Measurements from ENCODE around the gene EID2. TPM values are rescaled to one million over a fixed set of nuclear protein-coding genes. Genes with fewer than 3 reads are reported as not detected.

The EID2 gene
- total RNA-seq, 1 donor from 2014 or later: 20.2 TPM

GRCh38 chr19:39518458-39518857, 21.5 kb downstream of the EID2 start:
- Mint-ChIP-seq H3K4me1 (ENCODE audit: low read depth, unreplicated experiment) (peaks cover 14% of the 10 kb centered on the region), H3K9me3 (ENCODE audit: unreplicated experiment) (peaks cover 28% of the 10 kb centered on the region), H3K36me3 (ENCODE audit: unreplicated experiment) (peaks cover 5% of the 10 kb centered on the region), H3K27me3 (ENCODE audit: unreplicated experiment) (peaks cover 24% of the 10 kb centered on the region), H3K27ac (ENCODE audit: unreplicated experiment) (peak overlapping the region; percentile 12), H3K4me3 (ENCODE audit: unreplicated experiment) (peak overlapping the region; percentile 75)
- no peak for DNase-seq
- TF ChIP-seq, protein P1, sequence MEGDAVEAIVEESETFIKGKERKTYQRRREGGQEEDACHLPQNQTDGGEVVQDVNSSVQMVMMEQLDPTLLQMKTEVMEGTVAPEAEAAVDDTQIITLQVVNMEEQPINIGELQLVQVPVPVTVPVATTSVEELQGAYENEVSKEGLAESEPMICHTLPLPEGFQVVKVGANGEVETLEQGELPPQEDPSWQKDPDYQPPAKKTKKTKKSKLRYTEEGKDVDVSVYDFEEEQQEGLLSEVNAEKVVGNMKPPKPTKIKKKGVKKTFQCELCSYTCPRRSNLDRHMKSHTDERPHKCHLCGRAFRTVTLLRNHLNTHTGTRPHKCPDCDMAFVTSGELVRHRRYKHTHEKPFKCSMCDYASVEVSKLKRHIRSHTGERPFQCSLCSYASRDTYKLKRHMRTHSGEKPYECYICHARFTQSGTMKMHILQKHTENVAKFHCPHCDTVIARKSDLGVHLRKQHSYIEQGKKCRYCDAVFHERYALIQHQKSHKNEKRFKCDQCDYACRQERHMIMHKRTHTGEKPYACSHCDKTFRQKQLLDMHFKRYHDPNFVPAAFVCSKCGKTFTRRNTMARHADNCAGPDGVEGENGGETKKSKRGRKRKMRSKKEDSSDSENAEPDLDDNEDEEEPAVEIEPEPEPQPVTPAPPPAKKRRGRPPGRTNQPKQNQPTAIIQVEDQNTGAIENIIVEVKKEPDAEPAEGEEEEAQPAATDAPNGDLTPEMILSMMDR (IDR thresholded peaks at IDR 0.05; ENCODE audit: partially characterized antibody, unreplicated experiment): no peak

DNA sequence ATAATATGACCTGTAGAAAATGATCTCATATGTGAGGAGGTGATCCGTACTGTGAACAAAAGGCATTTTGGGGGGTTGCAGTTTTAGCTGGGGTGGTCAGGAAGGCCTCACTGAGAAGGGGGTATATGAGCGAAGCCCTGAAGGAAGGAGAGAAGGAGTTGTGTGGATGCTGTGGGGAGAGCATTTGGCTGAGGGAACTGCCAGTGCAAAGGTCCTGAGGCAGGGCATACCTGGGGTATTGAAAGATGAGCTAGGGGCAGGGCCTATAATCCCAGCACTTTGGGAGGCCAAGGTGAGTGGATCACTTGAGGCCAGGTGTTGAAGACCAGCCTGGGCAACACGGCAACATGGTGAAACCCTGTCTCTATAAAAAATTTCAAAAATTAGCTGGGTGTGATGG, 22.5 kb downstream of the EID2 start:
- peaks cover 14% of the 10 kb centered on the region for H3K4me1 Mint-ChIP-seq (ENCODE audit: low read depth, unreplicated experiment)
- H3K9me3 Mint-ChIP-seq (ENCODE audit: unreplicated experiment): peaks cover 28% of the 10 kb centered on the region
- peaks cover 24% of the 10 kb centered on the region for H3K27me3 Mint-ChIP-seq (ENCODE audit: unreplicated experiment)

DNA sequence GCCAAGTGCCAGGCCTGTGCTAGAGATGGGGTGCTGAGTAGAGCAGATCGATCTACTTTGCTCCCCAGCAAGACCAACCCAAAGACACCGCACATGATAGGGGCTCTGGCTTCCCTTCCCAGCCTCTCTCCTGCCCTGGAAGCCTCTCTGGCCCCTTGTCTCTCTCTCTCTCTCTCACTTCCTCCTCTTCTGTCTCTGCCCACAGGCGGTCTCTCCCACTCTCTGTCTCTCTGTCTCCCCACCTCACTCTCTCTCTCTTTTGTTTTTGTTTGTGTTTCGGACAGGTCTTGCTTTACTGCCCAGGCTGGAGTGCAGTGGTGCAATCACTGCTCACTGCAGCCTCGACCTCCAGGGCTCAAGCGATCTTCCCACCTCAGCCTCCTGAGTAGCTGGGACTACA, 23.7 kb downstream of the EID2 start:
- Mint-ChIP-seq H3K4me1 (ENCODE audit: low read depth, unreplicated experiment) (peaks cover 14% of the 10 kb centered on the region), H3K4me3 (ENCODE audit: unreplicated experiment) (peak overlapping the region; percentile 89), H3K27ac (ENCODE audit: unreplicated experiment) (peak overlapping the region; percentile 69), H3K9me3 (ENCODE audit: unreplicated experiment) (peaks cover 28% of the 10 kb centered on the region), H3K36me3 (ENCODE audit: unreplicated experiment) (peaks cover 5% of the 10 kb centered on the region), H3K27me3 (ENCODE audit: unreplicated experiment) (peaks cover 24% of the 10 kb centered on the region)
- no peak for DNase-seq
- TF ChIP-seq, protein P1 (IDR thresholded peaks at IDR 0.05; ENCODE audit: partially characterized antibody, unreplicated experiment): no peak

More for the DNA sequence above, 22.5 kb downstream of the EID2 start:
- TF ChIP-seq, protein P1 (IDR thresholded peaks at IDR 0.05; ENCODE audit: partially characterized antibody, unreplicated experiment): no peak
- Mint-ChIP-seq H3K36me3 (ENCODE audit: unreplicated experiment) (peaks cover 5% of the 10 kb centered on the region), H3K4me3 (ENCODE audit: unreplicated experiment) (peak overlapping the region; percentile 76), H3K27ac (ENCODE audit: unreplicated experiment) (peak overlapping the region; percentile 29)
- DNase-seq: no peak

DNA sequence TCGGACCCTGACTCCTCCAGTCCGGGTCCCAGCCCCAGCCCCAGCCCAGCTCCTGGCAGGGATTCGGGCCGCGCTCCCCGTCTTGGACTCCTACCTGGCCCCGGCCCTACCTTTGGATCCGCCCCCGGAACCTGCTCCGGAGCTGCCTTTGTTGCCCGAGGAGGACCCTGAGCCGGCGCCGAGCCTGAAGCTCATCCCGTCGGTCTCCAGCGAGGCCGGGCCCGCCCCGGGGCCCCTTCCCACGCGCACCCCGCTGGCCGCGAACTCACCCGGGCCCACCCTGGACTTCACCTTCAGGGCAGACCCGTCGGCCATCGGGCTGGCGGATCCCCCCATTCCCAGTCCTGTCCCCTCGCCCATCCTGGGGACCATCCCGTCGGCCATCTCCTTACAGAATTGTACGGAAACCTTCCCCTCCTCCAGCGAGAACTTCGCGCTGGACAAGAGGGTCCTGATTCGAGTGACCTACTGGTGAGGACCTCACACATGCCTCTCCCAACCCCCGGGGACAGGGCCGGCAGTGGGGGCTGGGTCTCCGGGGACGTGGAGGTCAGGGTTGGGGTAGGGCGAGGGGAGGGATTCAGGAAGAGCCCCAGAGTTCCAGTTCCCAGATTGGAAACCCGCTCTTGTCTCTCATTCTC, 24.3 kb downstream of the EID2 start:
- Mint-ChIP-seq H3K36me3 (ENCODE audit: unreplicated experiment) (peaks cover 5% of the 10 kb centered on the region), H3K27ac (ENCODE audit: unreplicated experiment) (peak overlapping the region; percentile 69), H3K4me1 (ENCODE audit: low read depth, unreplicated experiment) (peaks cover 14% of the 10 kb centered on the region), H3K9me3 (ENCODE audit: unreplicated experiment) (peaks cover 28% of the 10 kb centered on the region), H3K4me3 (ENCODE audit: unreplicated experiment) (peak overlapping the region; percentile 89), H3K27me3 (ENCODE audit: unreplicated experiment) (peaks cover 24% of the 10 kb centered on the region)
- TF ChIP-seq, protein P1 (IDR thresholded peaks at IDR 0.05; ENCODE audit: partially characterized antibody, unreplicated experiment): no peak
- DNase-seq: no peak

GRCh38 chr19:39514840-39515550, 25.0 kb downstream of the EID2 start, which contains the start of gene SELENOV:
Gene SELENOV (plus strand): TSS chr19:39515139. CDS start chr19:39515213, 74 bp downstream.
- DNase-seq: peak; percentile 80
- Mint-ChIP-seq H3K9me3 (ENCODE audit: unreplicated experiment) (peaks cover 28% of the 10 kb centered on the region), H3K27me3 (ENCODE audit: unreplicated experiment) (peaks cover 24% of the 10 kb centered on the region)

More at GRCh38 chr19:39514840-39515550, 25.0 kb downstream of the EID2 start, which contains the start of gene SELENOV:
- Mint-ChIP-seq H3K4me1 (ENCODE audit: low read depth, unreplicated experiment) (peaks cover 14% of the 10 kb centered on the region), H3K4me3 (ENCODE audit: unreplicated experiment) (peak within 1 kb of the TSS; percentile 89), H3K27ac (ENCODE audit: unreplicated experiment) (peak within 1 kb of the TSS; percentile 94), H3K36me3 (ENCODE audit: unreplicated experiment) (peaks cover 5% of the 10 kb centered on the region)
- TF ChIP-seq, protein P1 (IDR thresholded peaks at IDR 0.05; ENCODE audit: partially characterized antibody, unreplicated experiment): no peak
